Loucy (cell line): ENCODE measurements around the gene SRD5A3.

ENCODE experiments used
- H2AFZ ChIP-seq: fragments of 200-600 bp; sonication (generic); 2 replicates; pipeline ENCODE4 v1.6.0; 2016; ENCODE audit warnings: antibody characterized with exemption, mild to moderate bottlenecking, low read length, moderate library complexity
- H3F3A ChIP-seq: fragments of 200-600 bp; 2 replicates; pipeline ENCODE4 v1.6.0; 2016; ENCODE audit warnings: antibody characterized with exemption, low read depth, mild to moderate bottlenecking
- H3K27me3 ChIP-seq: fragments of 200-600 bp; sonication (generic); 2 replicates; pipeline ENCODE4 v1.6.1; 2014; ENCODE audit warnings: low read length, mild to moderate bottlenecking; ENCODE audit not compliant: insufficient read depth, poor library complexity, severe bottlenecking
- H3K36me3 ChIP-seq: fragments of 200-600 bp; sonication (generic); 2 replicates; pipeline ENCODE4 v1.6.1; 2016; ENCODE audit warnings: low read length; ENCODE audit not compliant: insufficient read depth
- H3K4me1 ChIP-seq: fragments of 200-600 bp; sonication (generic); 2 replicates; pipeline ENCODE4 v1.5.1; 2014; ENCODE audit warnings: low read length, mild to moderate bottlenecking; ENCODE audit not compliant: insufficient read depth, poor library complexity, severe bottlenecking
- H3K4me2 ChIP-seq: fragments of 200-600 bp; sonication (generic); 2 replicates; pipeline ENCODE4 v1.6.0; 2014; ENCODE audit warnings: antibody characterized with exemption, low read length, low read depth, mild to moderate bottlenecking; ENCODE audit not compliant: poor library complexity, severe bottlenecking
- H3K4me3 ChIP-seq: fragments of 200-600 bp; sonication (generic); 2 replicates; pipeline ENCODE4 v1.5.1; 2014; ENCODE audit warnings: low read length, mild to moderate bottlenecking, mixed read lengths; ENCODE audit not compliant: poor library complexity, severe bottlenecking
- H3K79me2 ChIP-seq: fragments of 200-600 bp; sonication (generic); 2 replicates; pipeline ENCODE4 v1.6.1; 2014; ENCODE audit warnings: low read length; ENCODE audit not compliant: insufficient read depth
- H3K9ac ChIP-seq: fragments of 200-600 bp; sonication (generic); 2 replicates; pipeline ENCODE4 v1.6.0; 2014; ENCODE audit warnings: mild to moderate bottlenecking, low read depth, low read length, moderate library complexity; ENCODE audit not compliant: poor library complexity, severe bottlenecking
- H3K9me2 ChIP-seq: fragments of 200-600 bp; sonication (generic); replicated peaks from 2 replicates; pipeline ENCODE4 v1.6.1; 2016; ENCODE audit warnings: low read depth, low read length, mixed read lengths
- H3K9me3 ChIP-seq: fragments of 200-600 bp; sonication (generic); 2 replicates; pipeline ENCODE4 v1.6.1; 2014; ENCODE audit warnings: mild to moderate bottlenecking, antibody characterized with exemption, low read length, low read depth; ENCODE audit not compliant: insufficient read depth
- H4K20me1 ChIP-seq: fragments of 200-600 bp; sonication (generic); 2 replicates; pipeline ENCODE4 v1.6.0; 2014; ENCODE audit warnings: antibody characterized with exemption, low read length, mild to moderate bottlenecking; ENCODE audit not compliant: insufficient read depth, poor library complexity, severe bottlenecking
- CTCF ChIP-seq: fragments of 200-600 bp; sonication (generic); conservative IDR thresholded peaks from 2 replicates; pipeline ENCODE4 v1.5.1; 2014; ENCODE audit warnings: mild to moderate bottlenecking, antibody characterized with exemption, low read length
- EZH2phosphoT487 ChIP-seq: fragments of 200-600 bp; IDR thresholded peaks from 2 replicates; pipeline ENCODE4 v1.6.1; 2018; ENCODE audit warnings: antibody characterized with exemption, mild to moderate bottlenecking, moderate library complexity, borderline replicate concordance

Gene SRD5A3

DNA sequence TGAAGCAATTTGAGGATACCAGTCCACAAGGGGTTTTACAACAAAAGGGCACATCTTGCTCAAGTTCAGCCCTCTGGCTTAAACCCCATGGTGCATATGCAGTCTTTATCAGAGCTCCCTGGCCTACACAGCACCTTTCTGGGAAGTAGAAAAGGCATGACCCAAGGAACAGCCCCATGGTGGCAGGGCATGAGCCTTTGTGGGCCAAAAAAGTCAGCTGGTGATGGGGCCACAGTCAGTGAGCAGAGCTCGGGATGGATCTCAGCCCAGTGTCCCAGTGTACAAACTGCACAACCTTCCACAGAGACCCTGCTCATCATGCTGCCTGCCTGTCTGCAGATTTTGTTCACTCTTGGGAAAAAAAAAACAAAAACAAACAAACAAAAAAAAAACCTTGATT, 27.4 kb downstream of the SRD5A3 start:
- TF ChIP-seq CTCF (no peak), EZH2phosphoT487 (no peak)
- Histone ChIP-seq H3K36me3 (no peaks in the 10 kb centered on the region), H3K79me2 (no peaks in the 10 kb centered on the region), H4K20me1 (no peaks in the 10 kb centered on the region), H3K9me2 (no peaks in the 10 kb centered on the region), H3F3A (no peaks in the 10 kb centered on the region), H3K4me3 (no peak overlapping the region), H3K9me3 (no peaks in the 10 kb centered on the region), H3K27me3 (no peaks in the 10 kb centered on the region), H2AFZ (no peak overlapping the region), H3K9ac (no peak overlapping the region), H3K4me1 (no peaks in the 10 kb centered on the region), H3K4me2 (no peak overlapping the region)

DNA sequence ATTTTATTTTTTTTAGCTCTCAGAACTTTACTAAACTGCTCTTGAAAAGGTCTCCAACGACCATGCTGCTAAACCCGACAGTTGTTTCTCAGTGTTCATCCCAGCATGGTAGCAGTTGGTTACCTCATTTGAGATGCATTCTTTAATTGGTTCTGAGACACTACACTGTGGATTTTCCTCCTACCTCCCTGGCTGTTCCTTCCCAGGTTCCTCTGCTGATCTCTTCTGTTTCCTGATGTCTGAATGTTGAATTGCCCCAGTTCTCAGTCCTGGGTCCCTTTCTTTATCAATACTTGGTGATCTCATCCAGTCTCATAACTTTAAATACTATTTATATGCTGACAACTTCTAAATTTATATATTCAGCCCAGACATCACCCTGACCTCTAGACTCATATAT, 30.7 kb downstream of the SRD5A3 start:
- H2AFZ ChIP-seq = no peak overlapping the region
- H3K79me2 ChIP-seq = no peaks in the 10 kb centered on the region
- H3F3A ChIP-seq = no peaks in the 10 kb centered on the region
- no peak overlapping the region for H3K4me3 ChIP-seq
- no peak for TF ChIP-seq EZH2phosphoT487
- no peak for TF ChIP-seq CTCF
- H3K36me3 ChIP-seq = no peaks in the 10 kb centered on the region
- no peaks in the 10 kb centered on the region for H4K20me1 ChIP-seq
- H3K4me2 ChIP-seq = no peak overlapping the region
- H3K4me1 ChIP-seq = no peaks in the 10 kb centered on the region
- H3K9ac ChIP-seq = no peak overlapping the region
- H3K9me3 ChIP-seq = no peaks in the 10 kb centered on the region
- H3K27me3 ChIP-seq = no peaks in the 10 kb centered on the region
- H3K9me2 ChIP-seq = no peaks in the 10 kb centered on the region

- no peak overlapping the region for H2AFZ ChIP-seq
- TF ChIP-seq EZH2phosphoT487 = no peak
- no peak for TF ChIP-seq CTCF
- H3K4me1 ChIP-seq = no peaks in the 10 kb centered on the region
- no peak overlapping the region for H3K9ac ChIP-seq
- no peak overlapping the region for H3K4me3 ChIP-seq
- H3K79me2 ChIP-seq = no peaks in the 10 kb centered on the region
- no peaks in the 10 kb centered on the region for H3K9me2 ChIP-seq
- no peaks in the 10 kb centered on the region for H3K9me3 ChIP-seq
- H3K4me2 ChIP-seq = no peak overlapping the region
- H4K20me1 ChIP-seq = no peaks in the 10 kb centered on the region
- no peaks in the 10 kb centered on the region for H3K27me3 ChIP-seq
- H3K36me3 ChIP-seq = no peaks in the 10 kb centered on the region
- H3F3A ChIP-seq = no peaks in the 10 kb centered on the region
Measured at GRCh38 chr4:55378617-55379467, 32.8 kb downstream of the SRD5A3 start.
